ENCODE measurements around the gene ADAM15. TPM values are rescaled to one million over a fixed set of nuclear protein-coding genes. Genes with fewer than 3 reads are reported as not detected.

The ADAM15 gene
- total RNA-seq, 1 experiment from 2014 or later = 51.8 TPM

DNA sequence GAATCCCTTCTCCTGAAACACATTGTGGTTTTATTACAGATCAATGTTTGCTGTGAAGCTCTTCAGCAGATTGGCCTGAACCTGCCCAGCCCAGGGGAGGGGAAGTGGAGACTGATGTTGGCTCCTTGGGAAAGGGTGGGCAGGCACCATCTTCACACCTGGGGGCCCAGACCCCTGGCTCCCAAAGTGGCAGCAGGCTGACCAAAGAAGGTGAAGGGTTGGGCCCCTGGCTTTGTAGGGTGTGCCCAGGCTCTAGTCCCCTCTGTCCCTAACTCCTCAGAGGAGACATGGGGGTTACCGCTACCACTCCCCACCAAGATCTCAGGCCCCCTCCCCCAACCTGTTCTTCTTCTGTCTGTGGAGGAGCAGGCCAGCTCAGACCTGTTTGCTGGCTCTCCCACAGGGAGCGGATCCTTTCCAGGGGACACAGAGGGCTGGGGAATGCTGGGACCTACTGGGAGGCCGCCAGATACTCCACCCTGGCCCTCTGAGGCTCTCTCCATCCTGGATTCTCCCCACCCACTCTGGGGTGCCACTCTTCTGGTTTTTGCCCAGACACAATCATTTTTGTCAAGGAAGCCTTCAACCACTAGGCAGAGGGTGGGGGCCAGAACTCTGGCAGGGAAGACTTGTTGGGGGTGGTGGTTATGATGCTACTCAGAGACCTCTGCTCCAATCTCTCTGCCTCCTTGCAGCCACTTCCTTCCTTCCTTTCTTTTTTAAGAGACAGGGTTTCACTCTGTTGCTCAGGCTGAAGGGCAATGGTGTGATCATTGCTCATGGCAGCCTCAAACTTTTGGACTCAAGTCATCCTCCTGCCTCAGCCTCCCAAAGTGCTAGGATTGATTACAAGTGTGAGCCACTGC, 22.5 kb downstream of the ADAM15 start:
- DNase-seq (ENCODE audit: low spot score) = no peak

DNA sequence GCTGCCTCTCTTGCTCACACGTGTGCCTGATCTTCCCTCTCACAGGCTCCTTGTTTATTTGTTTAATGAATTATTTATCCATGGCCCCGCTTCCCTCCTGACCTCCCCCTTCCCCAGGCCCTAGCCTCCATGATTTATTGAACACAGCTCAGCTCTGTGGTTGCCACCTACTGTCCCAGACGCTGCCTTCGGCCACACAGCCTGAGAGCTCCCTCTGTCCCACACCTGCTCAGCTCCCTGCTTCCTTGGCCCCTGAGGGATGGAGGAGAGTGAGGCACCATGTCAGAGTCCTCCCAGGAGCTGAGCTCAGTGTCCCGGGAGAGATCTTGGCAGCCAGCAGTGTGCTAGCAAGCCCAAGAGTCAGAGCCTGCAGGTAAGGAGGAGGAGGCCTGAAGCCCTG, 24.4 kb downstream of the ADAM15 start:
- DNase-seq (ENCODE audit: low spot score) = no peak

DNA sequence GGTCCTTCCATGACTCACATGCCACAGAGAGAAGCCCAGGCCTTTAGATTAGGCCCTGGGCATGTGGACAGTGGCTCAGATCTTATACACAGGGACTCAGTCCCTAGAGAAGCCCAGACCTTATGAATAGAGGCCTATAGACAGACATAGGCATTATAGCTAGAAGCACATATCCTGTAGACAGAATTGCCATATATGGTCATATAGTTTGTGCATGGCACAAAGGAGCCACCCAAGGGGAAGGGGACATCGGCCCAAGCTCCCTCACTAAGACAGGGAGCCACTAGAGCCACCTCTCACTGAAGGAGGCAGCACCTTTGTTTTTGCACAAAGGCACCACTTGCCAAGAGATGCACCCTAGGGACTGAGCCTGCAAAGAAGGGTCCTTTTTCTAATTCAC, 25.3 kb downstream of the ADAM15 start:
- no peak for DNase-seq (ENCODE audit: low spot score)

DNA sequence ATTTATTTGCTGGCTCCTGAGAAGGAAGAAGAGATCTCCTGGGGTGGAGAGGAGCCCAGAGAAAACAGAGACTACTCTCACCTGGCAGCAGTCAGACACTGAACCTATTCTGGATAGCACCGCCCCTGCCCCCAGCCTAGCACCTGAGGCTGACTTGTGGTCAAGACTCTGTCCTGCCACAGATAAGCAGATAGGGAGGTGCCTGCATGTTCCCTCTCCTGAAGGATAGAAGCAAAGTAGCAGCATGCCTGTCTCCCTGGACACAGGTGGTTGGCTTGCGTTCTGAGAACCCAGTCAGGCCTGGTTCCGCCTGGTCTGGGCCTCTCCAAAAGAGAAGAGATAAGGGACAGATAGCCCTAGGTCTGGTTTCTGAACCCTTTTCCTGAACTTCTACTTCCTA, 26.2 kb downstream of the ADAM15 start:
- DNase-seq (ENCODE audit: low spot score) = no peak

DNA sequence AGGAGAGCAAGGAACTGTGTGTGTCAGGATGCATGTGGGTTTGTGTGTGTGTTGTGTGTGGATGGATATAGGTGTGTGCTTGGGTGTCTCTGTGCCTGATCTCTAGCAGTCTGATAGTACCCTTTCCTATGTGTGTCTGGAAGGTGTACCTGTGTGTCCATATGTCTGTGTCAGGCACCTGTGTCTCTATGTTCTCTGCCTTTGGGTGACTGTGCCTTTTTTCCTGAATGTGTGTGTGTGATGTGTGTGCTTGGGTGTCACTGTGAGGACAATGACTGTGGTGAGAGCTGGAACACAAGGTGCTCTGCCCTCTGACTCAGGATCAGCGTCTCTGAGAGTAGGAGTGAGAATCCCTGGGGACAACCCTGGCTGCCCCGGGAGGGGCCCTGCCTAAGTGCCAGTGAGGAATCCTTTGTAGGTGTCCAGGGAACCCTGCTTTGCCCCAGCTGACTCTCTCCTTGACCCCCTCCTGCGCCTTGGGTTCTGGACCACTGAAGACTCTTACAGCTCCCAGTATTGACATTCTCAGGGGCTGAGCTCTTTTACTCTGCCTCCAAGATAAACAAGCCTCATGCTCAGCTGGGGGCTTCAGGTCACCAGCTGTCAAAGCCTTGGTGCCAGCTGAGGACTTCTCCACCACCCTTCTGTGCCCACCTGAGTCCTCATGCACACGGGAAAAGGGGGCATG, 26.8 kb downstream of the ADAM15 start:
- DNase-seq (ENCODE audit: low spot score) = no peak

DNA sequence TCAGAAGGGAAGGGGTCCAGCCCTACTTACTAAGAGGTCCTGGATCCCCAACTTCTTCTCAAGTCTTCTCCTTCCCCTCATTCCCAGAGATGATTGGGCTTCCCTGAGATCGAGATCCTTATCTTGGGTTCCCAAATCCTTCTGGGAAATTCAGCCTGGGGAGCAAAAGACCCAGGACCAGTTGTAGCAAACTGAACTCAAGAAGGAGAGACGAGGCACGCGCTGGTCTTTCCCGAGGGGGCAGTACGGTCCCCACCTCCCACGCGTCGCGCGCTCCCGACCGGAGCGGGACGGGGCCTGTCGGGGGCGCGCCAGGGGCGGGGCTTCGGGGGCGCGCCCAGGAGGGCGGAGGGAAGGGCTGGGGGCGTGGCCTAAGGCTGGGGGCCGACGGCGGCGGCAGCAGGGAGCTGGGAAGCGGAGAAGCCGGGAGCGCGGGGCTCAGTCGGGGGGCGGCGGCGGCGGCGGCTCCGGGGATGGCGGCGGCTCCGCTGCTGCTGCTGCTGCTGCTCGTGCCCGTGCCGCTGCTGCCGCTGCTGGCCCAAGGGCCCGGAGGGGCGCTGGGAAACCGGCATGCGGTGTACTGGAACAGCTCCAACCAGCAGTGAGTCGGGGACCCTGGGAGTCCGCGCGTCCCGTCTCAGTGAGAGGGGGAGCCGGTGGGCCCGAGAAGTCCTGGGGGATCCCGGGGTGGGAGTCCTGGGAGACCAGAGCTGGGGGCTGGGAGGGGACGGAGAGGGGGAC, 27.5 kb downstream of the ADAM15 start, which contains the start of gene EFNA3:
Gene EFNA3 (plus strand): TSS at position 369 of the 741 bp plus-strand sequence. CDS start 105 bp downstream, at position 474.
- no peak for DNase-seq (ENCODE audit: low spot score)

DNA sequence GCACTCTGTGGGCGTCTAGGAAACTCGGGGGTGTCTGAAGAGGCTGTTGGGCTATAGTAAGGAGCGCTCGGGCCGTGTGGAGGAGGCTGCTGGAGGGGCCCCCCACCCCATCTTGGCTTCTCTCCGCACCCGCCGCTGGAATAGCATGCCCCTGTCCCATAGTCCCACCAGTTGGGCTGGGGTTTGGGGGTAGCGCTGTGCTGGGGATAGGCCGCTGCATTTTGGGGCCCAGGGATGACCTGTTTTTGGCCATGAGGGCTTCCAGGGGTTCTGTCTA, 28.0 kb downstream of the ADAM15 start:
- no peak for DNase-seq (ENCODE audit: low spot score)

DNA sequence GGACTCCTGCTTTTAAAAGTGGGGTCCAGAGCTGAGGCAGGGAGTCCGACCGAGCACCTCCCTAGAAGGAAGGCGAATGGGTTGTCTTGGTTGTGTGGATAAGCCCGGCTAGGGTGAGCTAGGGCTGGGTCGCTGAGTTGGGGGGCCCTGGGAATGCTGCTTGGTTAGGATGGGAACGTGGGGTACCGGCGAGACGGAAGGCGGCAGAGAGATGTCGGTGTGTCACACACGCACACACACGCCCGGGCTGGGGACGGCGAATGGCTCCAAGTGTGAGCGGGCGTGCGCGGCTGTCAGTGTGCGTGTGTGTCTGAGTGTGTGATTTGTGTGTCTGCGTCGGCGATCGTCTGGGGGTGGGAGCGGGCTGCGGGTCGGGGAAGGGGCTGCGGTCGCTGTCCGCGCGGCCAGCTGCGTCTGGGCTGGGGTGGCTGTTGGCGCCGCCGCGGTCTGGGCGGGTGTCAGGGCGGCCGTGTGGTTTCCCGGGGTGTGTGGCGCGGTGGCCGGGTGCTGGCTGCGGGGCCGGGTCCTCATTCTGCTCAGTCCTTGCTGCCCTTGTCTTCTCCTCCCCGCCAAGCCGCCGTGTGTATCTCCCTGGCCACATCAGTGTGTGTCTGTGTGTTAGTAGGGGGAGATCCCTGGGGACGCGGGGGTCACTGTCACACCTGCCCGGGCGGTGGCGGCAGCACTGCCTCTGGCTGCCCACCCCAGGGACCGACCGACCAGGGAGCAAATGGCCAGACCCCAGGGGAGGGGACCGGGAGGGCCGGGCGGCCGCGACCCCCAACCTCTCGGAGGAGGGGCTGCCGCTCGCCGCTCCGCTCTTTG, 28.6 kb downstream of the ADAM15 start:
- no peak for DNase-seq (ENCODE audit: low spot score)

DNA sequence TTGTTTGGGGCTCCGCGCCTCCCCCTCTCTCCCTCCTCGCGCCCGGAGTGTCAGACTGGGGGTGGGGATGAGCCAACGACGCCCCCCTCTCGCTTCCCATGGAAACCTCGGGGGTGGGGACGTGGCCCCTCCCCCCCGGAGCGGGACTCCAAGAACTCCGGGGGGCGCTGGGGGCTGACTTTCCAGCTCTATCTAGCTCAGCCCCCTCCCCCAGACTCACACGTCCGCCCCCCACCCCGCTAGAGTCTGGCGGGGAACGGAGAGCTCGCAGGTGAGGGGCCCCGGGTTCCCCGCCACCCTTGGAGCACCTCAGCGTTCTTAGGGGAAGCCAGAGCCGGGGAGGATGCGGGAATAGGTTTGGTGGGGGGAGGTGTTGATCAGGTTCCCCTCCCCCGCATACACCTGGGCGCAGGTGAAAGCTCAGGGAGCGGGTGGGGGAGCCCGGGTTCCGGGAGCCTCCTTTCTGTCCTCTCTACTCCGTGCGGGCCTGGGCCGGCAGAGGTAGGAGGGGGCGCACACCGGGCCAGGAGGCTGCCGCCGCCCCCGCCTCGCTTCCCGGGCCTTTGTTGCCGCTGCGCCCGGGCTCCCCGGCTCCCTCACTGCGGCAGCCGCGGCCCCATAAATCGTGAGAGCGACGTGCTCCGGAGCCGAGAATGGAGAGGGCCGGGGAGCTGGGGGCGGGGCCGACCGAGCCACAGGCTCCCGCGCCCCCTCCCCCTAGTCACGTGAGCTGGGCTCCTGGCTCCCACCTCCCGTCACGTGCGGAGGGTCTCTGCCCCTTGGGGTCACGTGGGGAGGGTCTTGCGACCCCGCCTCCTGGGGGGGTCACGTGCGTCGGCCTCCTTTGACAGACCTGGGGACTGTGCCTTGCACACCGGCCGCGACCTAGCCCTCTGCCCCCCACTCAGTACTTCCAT, 29.5 kb downstream of the ADAM15 start:
- no peak for DNase-seq (ENCODE audit: low spot score)

DNA sequence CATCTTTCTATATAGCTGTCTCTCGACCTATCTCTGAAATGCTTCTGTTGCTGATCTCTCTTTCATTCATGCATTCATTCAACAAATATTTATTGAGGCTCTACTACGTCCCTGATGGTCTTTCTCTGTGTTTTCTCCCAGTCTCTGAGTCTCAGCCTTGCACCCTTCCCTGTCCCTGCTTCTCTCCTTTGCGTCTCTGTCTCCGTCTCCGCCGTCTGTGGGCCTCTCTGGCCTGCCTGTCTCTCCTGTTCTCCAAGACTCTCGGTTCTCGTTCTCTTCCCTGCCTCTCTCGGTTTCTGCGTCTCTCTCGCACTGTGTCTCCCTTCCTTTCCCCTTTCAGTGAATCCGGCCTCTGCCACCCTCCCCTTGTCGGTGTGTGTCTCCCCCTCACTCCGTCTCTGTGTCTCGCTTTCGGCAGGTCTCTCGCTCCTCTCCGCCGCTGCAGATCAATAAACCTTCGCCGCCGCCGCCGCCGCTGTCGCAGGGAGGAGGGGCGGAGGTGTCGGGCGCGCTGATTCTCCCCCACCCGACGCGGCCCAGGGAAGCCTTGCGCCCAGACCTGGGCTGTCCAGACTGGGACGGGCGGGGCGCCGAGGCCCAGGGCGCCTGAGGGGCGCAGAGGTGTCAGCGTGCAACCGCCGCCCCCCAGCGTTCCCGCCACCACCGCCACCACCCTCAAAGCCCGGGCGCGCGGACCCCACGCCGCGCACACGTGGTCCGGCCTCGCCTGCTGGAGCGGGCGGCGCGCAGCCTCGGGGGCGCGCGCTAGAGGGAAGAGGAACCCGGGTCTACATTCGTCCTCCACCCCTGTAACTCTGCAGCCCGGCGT, 30.6 kb downstream of the ADAM15 start:
- DNase-seq (ENCODE audit: low spot score) = no peak

DNA sequence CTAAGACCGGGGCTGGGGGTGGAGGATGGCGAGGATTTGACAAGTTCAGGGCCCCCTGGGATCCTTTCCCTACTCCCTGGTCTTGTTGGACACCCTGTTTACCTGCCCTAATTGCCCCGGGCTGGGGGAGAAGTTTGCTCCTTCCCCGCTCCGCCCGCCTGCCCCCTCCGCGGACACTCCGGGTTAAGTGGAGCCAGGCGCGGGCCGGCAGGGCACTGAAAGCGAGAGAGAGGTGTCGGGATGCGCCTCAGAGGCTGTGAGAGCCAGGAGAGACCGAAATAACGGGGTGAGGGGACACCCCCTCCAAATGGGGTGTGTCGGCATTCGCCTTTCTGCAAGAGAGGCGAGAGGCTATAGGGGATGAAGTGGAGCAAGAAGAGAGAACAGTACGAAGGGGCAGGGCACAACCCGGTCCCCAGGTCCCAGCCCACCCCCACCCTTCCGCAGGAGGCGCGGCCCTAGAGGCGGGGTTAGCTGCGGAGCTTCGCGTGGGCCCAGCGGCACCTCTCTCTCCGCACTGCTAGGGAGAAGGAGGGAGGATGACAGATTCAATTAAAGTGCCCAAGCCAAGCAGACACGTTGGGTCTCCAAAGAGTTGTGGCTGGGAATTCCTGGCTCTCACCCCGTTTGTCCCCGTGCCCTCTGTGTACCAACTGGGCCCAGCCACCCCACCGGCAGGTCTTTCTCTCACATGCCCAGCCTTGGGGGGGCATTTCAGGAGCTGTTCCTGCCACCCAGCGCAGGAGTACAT, 31.4 kb downstream of the ADAM15 start:
- no peak for DNase-seq (ENCODE audit: low spot score)

DNA sequence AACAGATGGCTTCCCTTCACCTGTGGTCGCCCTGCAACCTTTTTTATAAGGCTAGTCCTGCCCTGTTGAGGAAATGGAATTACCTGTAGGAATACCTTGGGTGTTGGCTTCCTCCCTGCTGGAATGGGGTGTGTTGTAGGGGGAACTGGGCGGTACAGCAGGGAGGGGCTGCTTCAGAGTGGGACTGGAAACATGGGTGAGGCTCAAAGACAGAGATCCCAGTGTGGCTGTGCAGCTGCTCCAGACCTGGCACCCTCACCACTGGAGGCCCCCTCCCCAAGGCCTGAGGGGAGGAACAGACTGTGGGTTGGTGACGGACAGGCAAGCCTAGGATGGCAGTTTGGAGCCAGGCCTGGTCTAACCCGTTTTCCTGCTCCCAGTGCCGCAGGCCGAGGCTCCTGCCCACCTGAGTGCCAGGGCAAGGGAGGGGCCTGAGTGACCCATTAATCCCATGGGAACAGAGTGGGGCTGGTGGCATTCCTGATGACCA, 32.0 kb downstream of the ADAM15 start:
- DNase-seq (ENCODE audit: low spot score) = no peak

DNA sequence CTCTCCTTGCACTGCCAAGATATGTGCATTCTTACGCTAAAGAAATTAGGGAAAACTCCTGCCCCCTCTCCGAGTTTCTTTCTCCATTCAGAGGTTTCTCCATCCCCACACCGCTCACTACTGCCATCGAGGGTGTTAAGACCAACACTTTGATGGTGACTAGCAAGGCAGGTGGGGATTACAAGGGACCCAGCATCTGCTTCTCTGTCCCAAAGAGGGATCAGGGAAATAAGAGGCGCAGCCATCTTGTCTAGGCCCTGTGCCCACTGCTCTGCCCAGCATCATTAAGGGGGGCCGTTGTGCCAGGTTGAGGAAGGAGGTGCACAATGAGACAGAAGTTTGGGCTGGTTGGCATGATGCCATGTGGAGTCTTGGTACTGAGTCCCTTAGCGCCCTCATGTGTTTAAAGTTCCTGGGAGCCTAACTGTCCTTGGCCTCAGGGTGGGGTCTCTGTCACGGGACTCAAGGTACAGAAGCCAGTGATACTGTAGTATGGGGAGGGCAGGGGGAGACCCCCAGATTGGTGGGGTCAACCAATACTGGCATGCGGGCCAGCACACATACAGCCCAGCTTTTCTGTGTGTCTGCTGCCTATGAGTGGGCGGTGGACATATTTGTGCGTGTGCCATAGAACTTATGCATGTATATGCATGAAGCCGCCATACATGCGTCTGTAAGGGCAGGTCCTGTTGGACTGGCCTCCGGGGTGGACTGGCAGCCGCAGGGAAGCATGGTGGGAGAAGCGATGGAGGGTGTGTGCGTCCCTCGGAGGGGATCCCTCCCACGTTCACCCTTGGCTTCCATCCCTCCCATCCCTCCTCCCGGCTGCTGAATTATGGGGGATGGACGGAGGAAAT, 33.0 kb downstream of the ADAM15 start:
- DNase-seq (ENCODE audit: low spot score) = peak; percentile 54

DNA sequence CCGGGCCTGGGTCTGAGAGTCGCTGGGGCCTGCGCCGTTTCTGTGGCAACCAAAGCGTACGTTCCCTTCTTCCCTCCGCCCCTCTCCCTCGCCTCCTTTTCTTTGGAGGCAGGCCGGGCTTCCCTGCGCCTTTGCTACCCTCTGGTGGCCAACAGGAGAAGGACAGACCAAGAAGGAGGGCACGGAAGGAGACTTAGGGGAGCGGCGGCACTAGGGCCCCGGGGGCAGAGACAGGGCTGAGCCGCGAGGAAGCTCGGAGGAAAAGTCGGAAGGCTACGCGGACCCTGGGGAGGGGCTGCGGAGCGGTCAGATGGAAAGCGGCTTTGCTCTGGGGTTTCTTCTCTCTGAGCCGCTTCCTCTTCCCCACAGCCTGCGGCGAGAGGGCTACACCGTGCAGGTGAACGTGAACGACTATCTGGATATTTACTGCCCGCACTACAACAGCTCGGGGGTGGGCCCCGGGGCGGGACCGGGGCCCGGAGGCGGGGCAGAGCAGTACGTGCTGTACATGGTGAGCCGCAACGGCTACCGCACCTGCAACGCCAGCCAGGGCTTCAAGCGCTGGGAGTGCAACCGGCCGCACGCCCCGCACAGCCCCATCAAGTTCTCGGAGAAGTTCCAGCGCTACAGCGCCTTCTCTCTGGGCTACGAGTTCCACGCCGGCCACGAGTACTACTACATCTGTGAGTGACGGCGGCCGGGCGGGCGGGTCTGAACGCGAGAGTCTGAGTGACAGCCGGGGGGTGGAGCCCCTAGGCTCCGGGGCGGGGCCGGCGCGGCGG, 33.8 kb downstream of the ADAM15 start:
- DNase-seq (ENCODE audit: low spot score) = peak; percentile 93

DNA sequence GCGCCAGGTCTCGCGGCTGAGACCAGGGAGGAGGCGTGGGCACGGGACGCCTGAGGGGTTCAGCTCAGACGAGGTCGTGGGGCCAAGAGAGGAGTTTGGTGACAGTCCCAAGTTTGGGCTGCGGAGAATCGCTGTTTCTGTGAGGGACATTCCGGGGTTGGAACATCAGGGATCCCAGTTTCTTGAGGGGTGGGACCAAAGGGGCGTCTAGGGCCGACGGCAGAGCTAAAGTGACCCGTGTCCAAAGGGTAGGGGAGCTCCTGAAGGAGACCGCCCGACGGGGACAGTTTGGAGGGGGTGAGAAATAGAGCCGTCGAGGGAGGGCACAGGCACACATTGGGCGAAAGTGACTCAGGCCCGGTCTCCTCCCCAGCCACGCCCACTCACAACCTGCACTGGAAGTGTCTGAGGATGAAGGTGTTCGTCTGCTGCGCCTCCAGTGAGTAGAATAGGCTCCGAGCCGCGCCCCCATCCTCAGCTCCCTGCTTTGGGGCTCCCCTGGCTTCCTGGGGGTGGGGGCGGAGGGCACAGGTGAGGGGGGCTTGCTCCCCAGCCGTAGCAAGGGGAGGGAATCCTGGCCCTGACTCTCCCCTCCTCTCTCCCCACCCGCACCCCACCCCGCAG, 34.5 kb downstream of the ADAM15 start:
- DNase-seq (ENCODE audit: low spot score) = peak; percentile 55

DNA sequence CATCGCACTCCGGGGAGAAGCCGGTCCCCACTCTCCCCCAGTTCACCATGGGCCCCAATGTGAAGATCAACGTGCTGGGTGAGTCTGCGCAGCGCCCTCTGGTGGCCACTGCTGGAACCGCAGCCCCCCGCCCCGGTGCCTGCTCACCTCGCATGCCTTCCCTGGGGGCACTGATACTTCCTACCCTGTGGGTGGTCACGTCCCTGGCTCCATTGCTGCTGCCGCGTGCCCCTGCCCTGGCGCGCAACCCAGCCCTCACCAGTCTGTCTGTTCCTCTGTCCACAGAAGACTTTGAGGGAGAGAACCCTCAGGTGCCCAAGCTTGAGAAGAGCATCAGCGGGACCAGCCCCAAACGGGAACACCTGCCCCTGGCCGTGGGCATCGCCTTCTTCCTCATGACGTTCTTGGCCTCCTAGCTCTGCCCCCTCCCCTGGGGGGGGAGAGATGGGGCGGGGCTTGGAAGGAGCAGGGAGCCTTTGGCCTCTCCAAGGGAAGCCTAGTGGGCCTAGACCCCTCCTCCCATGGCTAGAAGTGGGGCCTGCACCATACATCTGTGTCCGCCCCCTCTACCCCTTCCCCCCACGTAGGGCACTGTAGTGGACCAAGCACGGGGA, 35.1 kb downstream of the ADAM15 start:
- DNase-seq (ENCODE audit: low spot score) = peak; percentile 41

Data from H4 (cell line).